Embryonic facial prominence (tissue), 1 donor: ENCODE data around the gene ZNF30.
"Not testable (repeated sequence)": the region's sequence is repeated elsewhere in the genome, so short reads cannot be mapped to it uniquely, and the experiment has no call there.

Experiments used
- DNase-seq: peaks from one replicate; pipeline ENCODE4 v3.0.0-alpha.2; 2016; ENCODE audit errors: extremely low spot score

The ZNF30 gene

GRCh38 chr19:34960103-34960805 is 33.6 kb downstream of the ZNF30 start:
- DNase-seq, result no peak

GRCh38 chr19:34960940-34961679 is 34.4 kb downstream of the ZNF30 start:
- no peak for DNase-seq

GRCh38 chr19:34961775-34962686 is 35.3 kb downstream of the ZNF30 start:
- DNase-seq, result no peak

- no peak for DNase-seq
These were observed 36.2 kb downstream of the ZNF30 start for GRCh38 chr19:34962687-34963572.

- peak; percentile 19 for DNase-seq
These were observed 37.1 kb downstream of the ZNF30 start, which contains the start of gene ZNF792 for GRCh38 chr19:34963573-34964406. Gene ZNF792 (minus strand): TSS chr19:34964229. CDS start chr19:34963662, 567 bp downstream.

GRCh38 chr19:34964598-34964997 is 37.9 kb downstream of the ZNF30 start:
- no peak for DNase-seq

GRCh38 chr19:34965505-34965904 is 38.8 kb downstream of the ZNF30 start:
- not testable (repeated sequence) for DNase-seq

- no peak for DNase-seq
These were observed 40.8 kb downstream of the ZNF30 start for GRCh38 chr19:34967551-34967950.

- no peak for DNase-seq
These were observed 43.0 kb downstream of the ZNF30 start for GRCh38 chr19:34969721-34970120.

GRCh38 chr19:34970185-34970780 is 43.6 kb downstream of the ZNF30 start:
- DNase-seq, result not testable (repeated sequence)

GRCh38 chr19:34972163-34972705 is 45.5 kb downstream of the ZNF30 start:
- DNase-seq, result no peak

GRCh38 chr19:34974646-34975045 is 47.9 kb downstream of the ZNF30 start:
- no peak for DNase-seq

- no peak for DNase-seq
These were observed 48.4 kb downstream of the ZNF30 start for GRCh38 chr19:34975056-34975455.

- DNase-seq, result no peak
These were observed 49.9 kb downstream of the ZNF30 start for GRCh38 chr19:34976611-34977010.

- no peak for DNase-seq
These were observed 53.3 kb downstream of the ZNF30 start for GRCh38 chr19:34979819-34980640.

GRCh38 chr19:34982275-34982674 is 55.6 kb downstream of the ZNF30 start:
- no peak for DNase-seq

- no peak for DNase-seq
These were observed 57.1 kb downstream of the ZNF30 start for GRCh38 chr19:34983786-34984185.

GRCh38 chr19:34984287-34984686 is 57.6 kb downstream of the ZNF30 start:
- no peak for DNase-seq
